AG04449 (cell line): ENCODE data around the gene TRAPPC5.

Experiments used
- CTCF ChIA-PET: fragments of 350-600 bp; formaldehyde crosslinking; extraction: SDS; loops from one replicate; lab custom pipeline; 2021; ENCODE audit warnings: antibody characterized with exemption; lab: Yijun Ruan, JAX
- POLR2A ChIA-PET: fragments of 400-600, 350-600 bp; formaldehyde crosslinking; extraction: SDS; loops from one replicate; lab custom pipeline; 2020; ENCODE audit warnings: antibody characterized with exemption, inconsistent platforms; lab: Yijun Ruan, JAX
- DNase-seq: peaks from one replicate; pipeline ENCODE4 v3.0.0-alpha.2; 2010; ENCODE audit warnings: low read depth, low spot score
- H3K4me3 ChIP-seq: 2 replicates; pipeline ENCODE4 v1.5.1; 2011; ENCODE audit warnings: low read depth, mild to moderate bottlenecking, control low read depth, low read length
- TF ChIP-seq, protein P1 (sequence below): IDR thresholded peaks from one replicate; pipeline ENCODE4 v1.5.1; 2011; ENCODE audit warnings: mild to moderate bottlenecking, moderate library complexity, low read length, control low read depth, inconsistent platforms; ENCODE audit not compliant: insufficient read depth; ENCODE audit errors: missing control alignments

TRAPPC5 gene

GRCh38 chr19:7705387-7706187 is 25.0 kb downstream of the TRAPPC5 start:
- ChIA-PET POLR2A (no interaction called here), CTCF (interaction anchor here (1.2 to 1.8 kb wide), 3 partner anchors 25 to 137 kb away, joined by 3 to 5 read pairs (median 4); partner anchors contain the start of gene TRAPPC5)
- TF ChIP-seq, protein P1, sequence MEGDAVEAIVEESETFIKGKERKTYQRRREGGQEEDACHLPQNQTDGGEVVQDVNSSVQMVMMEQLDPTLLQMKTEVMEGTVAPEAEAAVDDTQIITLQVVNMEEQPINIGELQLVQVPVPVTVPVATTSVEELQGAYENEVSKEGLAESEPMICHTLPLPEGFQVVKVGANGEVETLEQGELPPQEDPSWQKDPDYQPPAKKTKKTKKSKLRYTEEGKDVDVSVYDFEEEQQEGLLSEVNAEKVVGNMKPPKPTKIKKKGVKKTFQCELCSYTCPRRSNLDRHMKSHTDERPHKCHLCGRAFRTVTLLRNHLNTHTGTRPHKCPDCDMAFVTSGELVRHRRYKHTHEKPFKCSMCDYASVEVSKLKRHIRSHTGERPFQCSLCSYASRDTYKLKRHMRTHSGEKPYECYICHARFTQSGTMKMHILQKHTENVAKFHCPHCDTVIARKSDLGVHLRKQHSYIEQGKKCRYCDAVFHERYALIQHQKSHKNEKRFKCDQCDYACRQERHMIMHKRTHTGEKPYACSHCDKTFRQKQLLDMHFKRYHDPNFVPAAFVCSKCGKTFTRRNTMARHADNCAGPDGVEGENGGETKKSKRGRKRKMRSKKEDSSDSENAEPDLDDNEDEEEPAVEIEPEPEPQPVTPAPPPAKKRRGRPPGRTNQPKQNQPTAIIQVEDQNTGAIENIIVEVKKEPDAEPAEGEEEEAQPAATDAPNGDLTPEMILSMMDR: no peak
- DNase-seq: no peak
- no peak overlapping the region for H3K4me3 ChIP-seq

DNA sequence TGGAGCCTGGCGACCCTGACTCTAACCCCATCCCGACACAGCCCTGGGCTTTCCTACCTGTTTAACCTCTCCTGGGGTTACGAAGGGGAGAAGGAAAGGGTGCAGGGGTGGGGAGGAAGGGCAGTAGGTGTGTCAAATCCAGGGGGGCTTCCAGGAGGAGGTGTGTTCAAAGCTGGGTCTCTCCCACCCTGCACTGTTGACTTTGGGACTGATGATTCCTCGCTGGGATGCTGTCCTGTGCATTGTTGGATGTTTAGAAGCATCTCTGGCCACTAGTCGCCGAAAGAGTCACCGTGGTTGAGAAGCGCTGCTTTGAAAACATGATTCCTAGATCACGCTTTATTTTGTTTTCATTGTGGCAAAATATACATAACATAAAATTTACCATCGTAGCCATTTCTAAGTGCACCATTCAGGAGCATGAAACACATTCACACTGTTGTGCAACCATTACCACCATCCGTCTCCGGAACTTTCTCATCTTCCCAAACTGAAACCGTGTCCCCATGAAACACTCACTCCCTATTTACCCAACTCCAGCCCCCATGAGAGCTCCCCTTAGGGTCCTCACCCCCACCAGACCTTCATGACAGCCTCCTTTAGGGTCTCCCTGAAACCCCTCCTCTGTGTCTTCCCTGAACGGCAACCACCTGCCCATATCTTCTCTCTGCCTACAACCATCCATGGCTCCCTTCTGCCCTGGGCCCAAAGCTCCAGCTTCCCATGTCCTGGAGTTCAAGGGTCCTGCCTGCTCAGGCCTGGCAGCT is 25.7 kb downstream of the TRAPPC5 start:
- TF ChIP-seq, protein P1: no peak
- POLR2A ChIA-PET: no interaction called here
- CTCF ChIA-PET: interaction anchor here (1.2 to 1.8 kb wide), 3 partner anchors 26 to 138 kb away, joined by 3 to 5 read pairs (median 4); partner anchors contain the start of gene TRAPPC5
- no peak for DNase-seq
- H3K4me3 ChIP-seq: no peak overlapping the region

DNA sequence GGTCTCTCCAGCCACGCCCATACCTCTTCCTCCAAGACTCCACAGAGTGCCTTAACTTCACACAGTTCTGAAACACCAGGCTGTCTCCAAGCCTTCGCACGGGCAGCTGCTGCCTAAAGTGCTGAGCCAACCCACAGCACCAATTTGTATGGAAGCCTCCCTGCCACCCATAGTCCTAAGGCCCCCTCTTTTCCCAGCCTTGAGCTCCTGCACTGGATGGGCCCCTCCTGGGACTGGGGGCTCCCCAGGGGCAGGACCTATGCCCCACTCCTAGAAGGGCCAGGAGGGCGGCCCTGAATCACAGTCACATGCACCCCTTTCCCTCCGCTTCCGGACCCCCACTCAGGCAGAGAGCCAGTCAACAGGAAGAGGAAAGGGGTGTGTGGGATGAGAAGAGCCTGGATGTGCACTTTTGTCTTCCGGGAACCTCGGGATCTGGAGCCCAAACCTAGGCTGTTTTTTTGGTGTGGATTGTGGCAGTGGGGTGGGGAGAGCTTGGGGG is 26.4 kb downstream of the TRAPPC5 start:
- H3K4me3 ChIP-seq: no peak overlapping the region
- CTCF ChIA-PET: interaction anchor here (1.2 kb wide), 1 partner anchor 139 kb away, joined by 5 read pairs; no protein-coding TSS in a partner anchor
- DNase-seq: no peak
- POLR2A ChIA-PET: no interaction called here
- TF ChIP-seq, protein P1: no peak

DNA sequence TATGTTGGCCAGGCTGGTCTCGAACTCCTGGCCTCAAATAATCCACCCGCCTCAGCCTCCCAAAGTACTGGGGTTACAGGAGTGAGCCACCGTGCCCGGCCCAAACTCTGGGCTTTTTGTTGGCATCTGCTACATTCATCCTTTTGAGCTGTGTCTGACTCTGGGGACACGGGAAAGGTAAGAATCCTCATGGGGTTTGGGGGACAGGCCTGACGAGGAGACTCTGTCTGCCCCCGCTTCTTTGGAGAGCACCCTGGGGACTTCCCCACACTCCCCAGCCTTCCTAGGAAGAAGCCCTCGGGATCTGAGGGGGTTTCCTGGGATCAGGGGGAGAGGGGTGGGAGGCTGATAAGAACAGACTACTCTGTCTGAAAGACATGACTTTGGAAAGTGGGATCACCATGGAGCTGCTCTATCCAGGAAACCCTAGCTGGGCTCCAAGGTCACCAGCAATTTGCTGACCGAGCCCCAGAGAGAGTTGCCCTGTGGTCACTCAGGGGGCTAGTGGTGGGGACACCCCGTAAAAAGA is 29.4 kb downstream of the TRAPPC5 start:
- ChIA-PET CTCF (no interaction called here), POLR2A (no interaction called here)
- H3K4me3 ChIP-seq: no peak overlapping the region
- DNase-seq: no peak
- TF ChIP-seq, protein P1: no peak

GRCh38 chr19:7710616-7711015 is 30.0 kb downstream of the TRAPPC5 start:
- ChIA-PET POLR2A (no interaction called here), CTCF (no interaction called here)
- no peak overlapping the region for H3K4me3 ChIP-seq
- TF ChIP-seq, protein P1: no peak
- DNase-seq: no peak

DNA sequence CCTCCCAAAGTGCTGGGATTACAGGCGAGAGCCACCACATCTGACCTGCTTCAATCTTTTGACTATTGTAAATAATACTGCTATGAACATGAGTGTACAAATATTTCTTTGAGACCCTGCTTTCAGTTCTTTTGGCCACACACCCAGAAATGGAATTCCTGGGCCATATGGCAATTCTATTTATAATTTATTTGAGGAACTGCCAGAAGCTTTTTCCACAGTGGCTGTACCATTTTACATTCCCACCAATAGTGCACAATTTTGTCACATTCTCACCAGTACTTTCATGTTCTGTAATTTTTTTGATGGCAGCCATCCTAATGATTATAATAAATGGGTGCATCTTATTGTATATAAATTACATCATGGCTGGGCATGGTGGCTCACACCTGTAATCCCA is 35.0 kb downstream of the TRAPPC5 start:
- ChIA-PET CTCF (interaction anchor here (0.9 to 1.4 kb wide), 3 partner anchors 19 to 84 kb away, joined by 3 to 5 read pairs (median 3); partner anchors contain the start of gene TRAPPC5), POLR2A (no interaction called here)
- DNase-seq: no peak
- TF ChIP-seq, protein P1: no peak
- no peak overlapping the region for H3K4me3 ChIP-seq
